ENCODE measurements around the gene COPB2. TPM values are rescaled to one million over a fixed set of nuclear protein-coding genes. Genes with fewer than 3 reads are reported as not detected.

The COPB2 gene
- polyA plus RNA-seq, 1 of the 3 experiments (the other 2 are of a cell fraction), result 69.7 TPM

- Histone ChIP-seq H2AFZ (ENCODE audit: low read depth) (no peak overlapping the region), H3K4me3 (ENCODE audit: low read depth in 2 of 2, low read length in 1 of 2) (no peak overlapping the region), H3K9me3 (no peaks in the 10 kb centered on the region), H3K9ac (no peak overlapping the region), H3K36me3 (replicated peaks in 1 of 2; ENCODE audit: control insufficient read depth in 1 of 2, insufficient read depth in 2 of 2, low read length in 1 of 2) (no peaks in the 10 kb centered on the region), H3K4me1 (ENCODE audit: control insufficient read depth in 1 of 2, insufficient read depth in 2 of 2, low read depth in 1 of 2, low read length in 1 of 2) (peaks cover 0 to 5% of the 10 kb centered on the region in 2 experiments; a peak in 1 of 4 replicates), H3K4me2 (no peak overlapping the region), H4K20me1 (ENCODE audit: insufficient read depth) (no peaks in the 10 kb centered on the region), H3K9me2 (no peaks in the 10 kb centered on the region), H3K27me3 (ENCODE audit: insufficient read depth) (peaks cover 11% of the 10 kb centered on the region; the same call in 1 of the 2 replicates), H3K27ac (ENCODE audit: low read depth in 2 of 2, low read length in 1 of 2) (no peak overlapping the region), H3F3A (replicated peaks; ENCODE audit: insufficient read depth) (no peaks in the 10 kb centered on the region), H3K79me2 (ENCODE audit: insufficient read depth) (no peaks in the 10 kb centered on the region)
- TF ChIP-seq SMC3 (IDR thresholded peaks at IDR 0.05; ENCODE audit: low read depth, low read length), result no peak
- no peak for TF ChIP-seq TCF12 (IDR thresholded peaks at IDR 0.05)
- TF ChIP-seq FOXM1 (IDR thresholded peaks at IDR 0.05; ENCODE audit: low read depth), result no peak
- no peak for TF ChIP-seq JUND (IDR thresholded peaks at IDR 0.05)
- TF ChIP-seq ZBTB33 (IDR thresholded peaks at IDR 0.05; ENCODE audit: borderline replicate concordance, low read depth), result no peak
- TF ChIP-seq ELF1 (IDR thresholded peaks at IDR 0.05), result no peak
- TF ChIP-seq REST (IDR thresholded peaks at IDR 0.05; ENCODE audit: low read depth, low read length), result no peak
- TF ChIP-seq USF2 (IDR thresholded peaks at IDR 0.05; ENCODE audit: borderline replicate concordance, low read depth, low read length), result no peak
- no peak for TF ChIP-seq YY1 (IDR thresholded peaks at IDR 0.05; ENCODE audit: low read depth)
- TF ChIP-seq NFIC (IDR thresholded peaks at IDR 0.05; ENCODE audit: borderline replicate concordance), result no peak
- no peak for TF ChIP-seq POLR2AphosphoS5 (IDR thresholded peaks at IDR 0.05; ENCODE audit: low read depth, low read length)
- no peak for TF ChIP-seq EZH2phosphoT487 (IDR thresholded peaks at IDR 0.05; ENCODE audit: borderline replicate concordance, low read depth)
- TF ChIP-seq RAD21 (IDR thresholded peaks at IDR 0.05; ENCODE audit: low read length), result no peak
- TF ChIP-seq IRF3 (IDR thresholded peaks at IDR 0.05; ENCODE audit: low read depth, low read length), result no peak
- WGBS (ENCODE audit: low lambda C conversion rate), result 90% methylated on average over 5 of the region's 8 CpGs
- POLR2A ChIA-PET, result no interaction called here
- no peak for DNase-seq
- CTCF ChIA-PET, result interaction anchor here (4.1 to 6.0 kb wide), 2 partner anchors 10 to 219 kb away, joined by 83 to 166 read pairs; no protein-coding TSS in a partner anchor
These were observed 61.6 kb downstream of the COPB2 start for GRCh38 chr3:139327861-139328260.

All from SK-N-SH (cell line).